Ishikawa (cell line): ENCODE measurements around the gene CEMIP2.

Experiments used
- CEBPB ChIP-seq: IDR thresholded peaks from 2 replicates; pipeline ENCODE4 v1.6.1; 2012
- CREB1 ChIP-seq: IDR thresholded peaks from 2 replicates; pipeline ENCODE4 v1.6.1; 2012; ENCODE audit warnings: low read depth
- EGR1 ChIP-seq: IDR thresholded peaks from 2 replicates; pipeline ENCODE4 v1.6.1; 2012
- EP300 ChIP-seq: IDR thresholded peaks from 2 replicates; pipeline ENCODE4 v1.6.1; 2012; ENCODE audit warnings: borderline replicate concordance
- FOXM1 ChIP-seq: IDR thresholded peaks from 2 replicates; pipeline ENCODE4 v1.6.1; 2012; ENCODE audit warnings: low read depth, borderline replicate concordance
- MAX ChIP-seq: IDR thresholded peaks from 2 replicates; pipeline ENCODE4 v1.6.1; 2012
- NFIC ChIP-seq: IDR thresholded peaks from 2 replicates; pipeline ENCODE4 v1.6.1; 2012
- RAD21 ChIP-seq: IDR thresholded peaks from 2 replicates; pipeline ENCODE4 v1.6.1; 2012; ENCODE audit warnings: low read depth
- REST ChIP-seq: IDR thresholded peaks from 2 replicates; pipeline ENCODE4 v1.6.1; 2012; ENCODE audit warnings: low read depth, mild to moderate bottlenecking
- TAF1 ChIP-seq: IDR thresholded peaks from 2 replicates; pipeline ENCODE4 v1.6.1; 2012; ENCODE audit warnings: low read depth, mild to moderate bottlenecking
- TCF12 ChIP-seq: IDR thresholded peaks from 2 replicates; pipeline ENCODE4 v1.6.1; 2012; ENCODE audit warnings: low read depth
- TEAD4 ChIP-seq: IDR thresholded peaks from 2 replicates; pipeline ENCODE4 v1.6.1; 2012
- USF1 ChIP-seq: IDR thresholded peaks from 2 replicates; pipeline ENCODE4 v1.6.1; 2012
- YY1 ChIP-seq: IDR thresholded peaks from 2 replicates; pipeline ENCODE4 v1.6.1; 2012; ENCODE audit warnings: low read depth
- ZBTB7A ChIP-seq: IDR thresholded peaks from 2 replicates; pipeline ENCODE4 v1.6.1; 2012; ENCODE audit warnings: low read depth

CEMIP2 gene

GRCh38 chr9:71768388-71769174, at the start of gene CEMIP2:
CEMIP2 (minus strand) TSS chr9:71768513; CDS start chr9:71750373, 18,140 bp downstream.
- TF ChIP-seq TAF1 (peak; percentile 75), REST (no peak), EP300 (no peak), EGR1 (peak; percentile 72), YY1 (no peak), CEBPB (no peak), NFIC (0 out of 2 replicates have a peak, but pooled peaks have one; percentile 14), FOXM1 (no peak), USF1 (no peak), RAD21 (peak; percentile 63; the same call in 1 of the 2 replicates), MAX (no peak), TEAD4 (no peak), CREB1 (no peak), ZBTB7A (peak; percentile 57; the same call in 1 of the 2 replicates), TCF12 (peak; percentile 22; the same call in 1 of the 2 replicates)

GRCh38 chr9:71816916-71817451, 48.7 kb upstream of the CEMIP2 start:
- no peak for TF ChIP-seq CEBPB
- no peak for TF ChIP-seq USF1
- TF ChIP-seq TAF1 = no peak
- TF ChIP-seq NFIC = no peak
- TF ChIP-seq MAX = no peak
- TF ChIP-seq FOXM1 = no peak
- no peak for TF ChIP-seq REST
- TF ChIP-seq EGR1 = no peak
- no peak for TF ChIP-seq ZBTB7A
- TF ChIP-seq RAD21 = no peak
- no peak for TF ChIP-seq CREB1
- TF ChIP-seq TEAD4 = no peak
- no peak for TF ChIP-seq EP300
- no peak for TF ChIP-seq YY1
- TF ChIP-seq TCF12 = no peak

- TF ChIP-seq TCF12 (no peak), ZBTB7A (no peak), EP300 (no peak)
Measured at GRCh38 chr9:71814815-71815214, 46.5 kb upstream of the CEMIP2 start.

- TF ChIP-seq CEBPB = no peak
- TF ChIP-seq EP300 = no peak
- no peak for TF ChIP-seq NFIC
- no peak for TF ChIP-seq YY1
- TF ChIP-seq TCF12 = no peak
- no peak for TF ChIP-seq USF1
- TF ChIP-seq TAF1 = no peak
- no peak for TF ChIP-seq CREB1
- no peak for TF ChIP-seq RAD21
- no peak for TF ChIP-seq MAX
Measured at GRCh38 chr9:71814226-71814625, 45.9 kb upstream of the CEMIP2 start.

- TF ChIP-seq TCF12 (no peak), USF1 (no peak), RAD21 (no peak), EGR1 (no peak), MAX (no peak), TAF1 (no peak)
Measured at GRCh38 chr9:71812385-71812784, 44.1 kb upstream of the CEMIP2 start.
